HUDEP-2 (cell line): ENCODE results near the gene ZFC3H1.

ENCODE experiments used
- DNase-seq, 76 experiments: peaks; one replicate each; lab custom pipeline; 2025; ENCODE audit not compliant: unreplicated experiment in 76 of 76; lab: John Stamatoyannopoulos, UW

The ZFC3H1 gene

DNA sequence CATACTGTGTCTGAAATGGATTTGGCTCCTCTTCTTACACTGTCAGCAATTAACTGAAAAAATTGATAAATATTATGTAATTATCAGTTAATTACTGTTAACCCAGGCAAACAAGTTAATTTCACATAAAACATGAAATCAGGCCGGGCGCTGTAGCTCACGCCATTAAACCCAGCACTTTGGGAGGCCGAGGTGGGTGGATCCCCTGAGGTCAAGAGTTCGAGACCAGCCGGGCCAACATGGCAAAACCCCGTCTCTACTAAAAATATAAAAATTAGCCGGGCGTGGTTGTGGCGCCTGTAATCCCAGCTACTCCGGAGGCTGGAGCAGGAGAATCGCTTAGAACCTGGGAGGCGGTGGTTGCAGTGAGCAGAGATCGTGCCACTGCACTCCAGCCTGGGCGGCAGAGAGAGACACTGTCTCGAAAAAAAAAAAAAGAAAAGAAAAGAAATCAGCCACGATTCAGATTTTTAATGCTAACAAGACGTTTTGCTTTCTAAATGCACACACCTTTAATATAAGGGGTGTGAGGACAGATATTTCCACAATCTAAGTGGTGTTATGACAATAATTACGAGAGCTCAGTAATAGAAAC is 21.8 kb upstream of the ZFC3H1 start:
- no peak for DNase-seq

DNA sequence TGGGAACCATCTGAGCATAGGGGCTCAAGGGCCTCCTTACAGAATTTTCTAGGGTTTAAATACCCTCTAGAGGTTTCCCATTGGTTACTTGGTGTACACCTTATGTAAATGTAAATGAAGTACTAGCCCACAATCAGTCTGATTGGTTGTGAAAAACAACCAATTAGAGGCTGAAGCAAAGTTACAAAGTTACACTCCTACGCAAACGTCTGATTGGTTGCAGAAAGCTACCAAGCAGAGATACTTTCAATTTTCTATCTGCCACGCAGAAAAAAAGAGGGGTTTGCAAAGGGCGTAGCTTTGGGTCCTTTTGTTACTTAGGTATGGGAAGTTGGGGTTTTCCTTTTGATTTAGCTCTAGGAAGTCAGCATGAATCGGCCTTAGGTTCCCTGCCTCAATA is 20.4 kb upstream of the ZFC3H1 start:
- peak in 1 of 76 experiments; percentile 14 for DNase-seq

DNA sequence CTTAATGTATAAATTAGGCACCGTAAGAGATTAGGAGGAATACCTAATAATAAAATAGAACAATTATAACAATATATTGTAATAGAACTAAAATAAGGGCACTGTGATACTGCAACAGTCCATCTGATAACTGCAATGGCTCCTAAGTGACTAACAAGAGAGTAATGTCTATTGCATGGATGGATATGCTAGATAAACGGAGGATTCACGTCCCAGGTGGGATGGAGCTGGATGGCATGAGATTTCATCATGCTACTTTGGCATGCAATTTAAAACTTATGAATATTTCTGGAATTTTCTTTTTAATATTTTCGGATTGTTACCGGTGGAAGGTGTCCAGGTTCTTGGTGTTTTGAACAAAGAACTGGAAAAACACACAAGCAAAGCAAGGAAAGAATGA is 20.0 kb upstream of the ZFC3H1 start:
- no peak for DNase-seq

DNA sequence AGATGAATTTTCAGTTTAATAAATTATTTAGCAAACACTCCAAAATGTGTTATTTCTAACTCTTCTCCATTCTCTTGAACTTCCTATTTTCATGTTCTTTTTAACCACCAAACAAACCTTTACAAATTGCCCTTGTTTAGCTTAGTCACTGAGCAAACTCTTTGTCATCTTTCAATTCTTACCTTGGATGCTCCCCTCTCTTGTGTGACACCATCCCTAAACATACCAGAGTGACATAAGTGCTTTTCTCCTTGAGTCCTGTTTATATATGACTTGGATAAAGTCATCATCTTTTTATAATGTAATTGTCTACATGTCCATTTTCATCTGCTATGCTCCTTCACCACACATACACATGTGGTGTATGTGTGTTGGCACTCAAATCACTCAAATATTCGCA is 18.8 kb upstream of the ZFC3H1 start:
- DNase-seq = no peak

DNA sequence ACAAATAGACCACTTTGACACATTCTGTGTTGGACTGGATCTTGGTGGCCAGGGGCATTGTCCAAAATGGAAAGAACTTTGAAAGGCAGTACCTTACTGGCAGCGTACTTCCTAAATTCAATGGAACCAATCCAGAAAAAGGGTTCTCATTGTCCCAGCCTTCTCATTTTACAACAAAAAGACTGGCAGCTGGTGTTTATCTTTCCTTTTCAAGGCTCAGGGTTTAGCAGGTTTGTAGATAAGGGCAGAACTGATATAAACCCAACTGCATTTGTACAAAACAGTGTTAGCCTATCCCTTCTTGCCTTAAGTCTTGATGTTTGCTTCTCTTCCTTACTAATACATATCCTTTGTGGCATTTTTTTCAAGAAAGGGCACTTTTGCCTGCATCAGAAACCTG is 8.2 kb upstream of the ZFC3H1 start:
- DNase-seq = peak in 40 of 76 experiments; percentile 4 to 87 (median 64)

DNA sequence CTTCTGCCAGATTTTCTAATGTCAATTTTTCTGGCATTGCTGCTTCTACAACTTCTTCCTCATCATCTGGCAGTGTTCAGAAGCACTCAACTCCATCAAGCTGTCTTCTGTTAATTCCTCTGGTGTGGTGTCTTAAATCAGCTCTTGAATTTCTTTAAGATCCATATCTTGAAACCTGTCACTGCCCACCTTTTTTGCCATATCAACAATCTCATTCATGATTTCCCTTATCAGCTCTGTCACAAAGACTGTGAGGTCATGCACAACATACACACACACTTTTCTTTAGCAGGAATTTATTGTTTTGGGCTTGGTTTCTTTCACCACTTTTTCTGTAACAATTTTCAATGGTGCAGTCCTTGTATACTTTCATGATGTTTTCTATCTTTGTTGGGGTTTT is 7.7 kb upstream of the ZFC3H1 start:
- no peak for DNase-seq

DNA sequence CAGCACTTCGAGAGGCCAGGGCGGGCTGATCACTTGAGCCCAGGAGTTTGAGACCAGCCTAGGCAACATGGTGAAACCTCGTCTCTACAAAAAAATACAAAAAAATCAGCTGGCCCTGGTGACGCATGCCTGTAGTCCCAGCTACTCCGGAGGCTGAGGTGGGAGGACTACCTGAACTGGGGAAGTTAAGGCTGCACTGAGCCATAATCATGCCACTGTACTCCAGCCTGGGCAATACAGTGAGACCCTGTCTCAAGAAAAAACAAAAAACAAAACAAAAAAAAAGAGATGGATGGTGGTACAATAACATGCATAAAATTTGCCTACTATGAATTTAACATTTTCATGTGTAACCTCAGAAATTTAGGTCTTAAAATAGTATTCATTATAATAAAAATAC is 2.6 kb upstream of the ZFC3H1 start:
- DNase-seq = no peak

DNA sequence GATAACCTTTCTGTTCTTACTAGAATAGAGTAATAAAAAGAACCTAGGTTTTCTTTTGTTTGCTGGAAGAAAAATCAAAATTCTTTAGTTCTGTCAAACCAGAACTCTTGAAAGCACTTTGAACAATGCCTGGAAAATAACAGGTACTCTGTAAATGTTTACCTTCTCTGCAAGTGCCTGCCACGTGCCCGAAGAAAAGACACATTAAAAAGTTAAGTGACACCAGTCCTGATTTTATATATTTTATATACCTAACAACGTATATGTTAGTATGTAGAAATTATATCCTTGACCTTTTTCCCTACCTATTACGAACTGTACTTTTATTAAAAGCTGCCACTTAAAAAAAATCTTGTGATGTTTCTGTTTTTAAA is 1.4 kb upstream of the ZFC3H1 start:
- peak in 1 of 76 experiments; percentile 21 for DNase-seq

DNA sequence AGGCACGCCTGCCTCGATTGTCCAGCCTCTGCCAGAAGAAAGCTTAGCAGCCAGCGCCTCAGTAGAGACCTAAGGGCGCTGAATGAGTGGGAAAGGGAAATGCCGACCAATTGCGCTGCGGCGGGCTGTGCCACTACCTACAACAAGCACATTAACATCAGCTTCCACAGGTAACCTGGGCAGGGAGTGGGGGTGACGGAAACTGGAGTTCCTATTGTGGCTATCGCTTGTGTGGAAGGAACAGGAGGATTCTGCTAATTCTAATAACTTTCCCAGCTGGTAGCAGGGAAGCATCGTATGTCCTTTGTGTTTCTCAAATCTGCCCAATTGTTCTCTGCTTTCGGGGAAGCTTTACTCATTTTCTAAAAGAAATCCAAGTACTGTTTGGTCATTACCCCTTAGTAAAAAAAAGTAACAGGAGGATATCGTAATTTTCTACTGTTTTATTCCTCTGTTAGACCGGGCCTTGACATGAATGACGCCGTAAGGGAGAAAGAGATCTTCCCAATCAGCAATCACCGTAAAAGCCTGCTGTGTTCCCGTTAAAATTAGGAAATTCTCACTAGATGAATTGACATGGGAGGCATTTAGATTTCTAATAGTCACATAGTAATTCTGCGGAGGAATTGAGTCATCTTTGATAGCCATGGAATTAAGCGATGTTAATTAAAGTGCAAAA is 902 bp upstream of the ZFC3H1 start:
- no peak for DNase-seq

DNA sequence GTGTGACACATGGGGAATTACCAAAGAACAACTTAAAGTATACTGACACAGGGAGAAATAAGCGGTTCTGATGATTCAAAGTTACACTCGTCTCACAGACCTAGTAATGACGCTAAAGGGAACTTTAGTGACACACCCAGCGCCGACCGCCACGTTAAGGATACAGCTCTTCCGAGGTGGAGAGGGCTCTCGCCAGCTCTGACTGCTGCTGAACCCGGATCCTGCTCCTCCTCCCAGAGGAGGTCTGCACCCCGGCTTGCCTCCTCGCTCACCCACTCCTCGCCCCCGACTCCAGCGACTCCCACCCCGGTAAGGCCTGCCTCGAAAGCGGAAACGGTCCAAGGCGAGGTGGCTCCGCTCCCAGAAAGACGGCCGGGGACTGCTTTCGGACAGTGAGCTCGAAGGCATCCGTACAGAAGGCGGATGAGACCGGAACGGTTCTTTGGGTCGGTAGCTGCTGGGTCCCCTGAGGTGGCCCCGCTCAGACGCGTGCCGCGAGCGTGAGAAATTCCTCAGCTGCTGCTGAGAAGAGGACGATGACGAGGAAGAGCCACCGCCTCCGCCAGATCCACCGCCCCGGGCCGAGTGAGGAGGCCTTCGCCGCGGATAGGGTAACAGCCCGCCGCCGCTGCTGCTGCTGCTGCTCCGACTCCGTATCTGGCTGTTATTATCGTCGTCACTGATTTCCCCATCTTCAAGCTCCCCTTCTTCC is 643 bp downstream of the ZFC3H1 start:
- peak in 46 of 76 experiments; percentile 12 to 86 (median 40) for DNase-seq

DNA sequence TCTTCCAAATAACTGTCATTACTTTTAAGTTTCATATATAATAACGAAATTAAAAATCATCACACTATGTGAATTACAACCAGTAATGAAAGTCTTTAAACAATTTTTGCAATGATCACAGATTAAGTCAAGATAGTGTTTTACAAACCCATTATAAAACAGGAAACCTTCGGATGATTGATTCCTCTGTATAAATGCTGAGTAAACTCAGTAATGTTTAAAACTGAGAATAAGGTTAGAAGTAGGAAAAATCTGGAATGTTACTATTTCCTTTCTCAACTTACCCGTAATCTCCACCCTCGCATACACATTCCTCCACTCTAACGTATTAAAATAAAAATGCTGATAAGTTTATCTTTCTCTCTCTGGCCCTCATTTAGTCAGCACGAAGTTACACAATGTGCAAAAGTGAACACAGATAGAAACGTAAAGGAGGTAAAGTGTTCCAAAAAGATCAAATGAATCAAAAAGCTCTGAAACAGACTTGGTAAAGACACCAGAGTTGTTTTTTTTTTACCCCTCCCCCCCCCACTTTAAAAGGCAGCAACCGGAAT is 1.6 kb downstream of the ZFC3H1 start:
- DNase-seq = peak in 13 of 76 experiments; percentile 11 to 70 (median 27)

DNA sequence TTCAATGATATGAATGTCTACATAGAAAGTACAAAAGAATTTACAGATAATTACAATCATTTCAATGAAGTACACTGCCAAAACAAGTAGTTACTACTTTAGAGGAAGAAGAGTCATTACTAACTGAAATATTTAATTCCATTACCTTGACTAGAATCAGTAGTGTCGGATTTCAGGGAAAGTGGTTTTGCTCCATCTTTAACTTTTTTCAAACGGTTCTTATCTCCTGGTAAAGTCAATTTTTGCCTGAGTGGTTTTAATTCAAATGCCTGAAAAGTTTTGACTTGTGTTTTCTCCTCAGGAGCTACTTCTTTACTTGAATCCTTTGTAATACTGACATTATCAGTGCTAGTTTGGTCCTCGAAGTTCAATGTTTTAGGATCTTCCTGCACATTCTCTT is 6.9 kb downstream of the ZFC3H1 start:
- no peak for DNase-seq

DNA sequence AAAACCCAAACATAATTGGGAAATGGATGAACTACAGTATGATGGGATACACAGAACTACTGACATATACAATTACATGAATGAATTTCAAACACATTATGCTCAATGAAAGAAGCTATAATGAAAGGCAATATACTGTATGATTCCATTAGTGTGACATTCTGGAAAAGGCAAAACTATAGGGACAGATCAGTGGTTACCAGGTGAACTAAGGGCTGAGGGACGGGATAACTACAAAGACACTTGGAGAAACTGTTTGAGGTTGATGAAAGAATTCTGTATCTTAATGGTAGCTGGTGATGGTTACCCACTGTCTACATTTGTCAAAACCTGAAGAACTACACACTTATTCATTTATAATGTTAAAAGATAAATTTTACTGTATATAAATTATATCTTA is 7.7 kb downstream of the ZFC3H1 start:
- no peak for DNase-seq

DNA sequence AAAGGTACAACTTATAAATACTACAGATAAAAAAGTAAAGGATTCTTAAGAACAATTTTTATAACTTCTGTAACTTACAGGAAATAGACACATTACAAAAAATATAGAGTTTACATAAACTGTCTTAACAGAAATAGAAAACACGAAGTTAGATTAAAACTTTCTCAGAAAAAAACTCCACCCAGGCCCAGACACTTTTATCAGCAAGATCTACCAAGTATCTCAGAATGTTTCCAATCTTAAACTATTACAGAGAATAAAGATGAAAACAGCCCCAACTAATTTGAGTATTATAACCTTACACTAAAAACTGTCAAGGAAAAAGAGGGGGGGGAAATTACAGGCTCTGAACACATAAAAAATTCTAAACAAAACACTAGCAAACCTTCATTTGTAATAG is 8.2 kb downstream of the ZFC3H1 start:
- no peak for DNase-seq

DNA sequence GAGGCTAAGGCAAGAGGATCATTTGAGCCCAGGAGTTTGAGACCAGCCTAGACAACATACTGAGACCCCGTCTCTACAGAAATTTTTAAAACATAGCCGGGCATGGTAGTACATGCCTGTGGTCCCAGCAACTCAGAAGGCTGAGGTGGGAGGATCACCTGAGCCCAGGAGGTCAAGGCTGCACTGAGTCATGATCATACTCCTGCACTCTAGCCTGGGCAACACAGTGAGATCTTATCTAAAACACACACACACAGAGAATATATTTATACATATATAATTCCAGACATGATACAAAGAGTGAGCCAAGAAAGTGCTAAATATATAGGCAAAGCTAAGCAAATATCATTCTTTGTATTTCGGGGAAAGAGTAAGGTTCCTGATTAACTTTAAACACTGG is 9.4 kb downstream of the ZFC3H1 start:
- DNase-seq = peak in 4 of 76 experiments; percentile 6 to 23 (median 10)

DNA sequence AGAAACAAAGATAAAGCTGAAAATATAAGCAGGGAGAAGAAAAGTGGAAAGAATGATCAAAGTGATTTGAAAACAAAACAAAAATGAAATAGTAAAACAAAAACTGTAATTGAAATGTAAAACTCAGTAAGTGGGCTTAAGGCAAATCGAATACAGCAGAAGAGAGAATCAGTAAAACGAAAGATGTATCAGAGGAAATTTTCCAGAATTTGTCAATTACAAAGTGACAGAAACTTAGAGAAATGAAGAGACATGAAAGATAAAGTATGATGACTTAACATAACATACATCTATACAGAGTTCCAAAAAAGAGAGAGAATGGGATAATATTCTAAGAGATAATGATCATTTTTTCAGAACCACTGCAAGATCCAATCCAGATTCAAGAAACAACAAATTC is 10.5 kb downstream of the ZFC3H1 start:
- no peak for DNase-seq

DNA sequence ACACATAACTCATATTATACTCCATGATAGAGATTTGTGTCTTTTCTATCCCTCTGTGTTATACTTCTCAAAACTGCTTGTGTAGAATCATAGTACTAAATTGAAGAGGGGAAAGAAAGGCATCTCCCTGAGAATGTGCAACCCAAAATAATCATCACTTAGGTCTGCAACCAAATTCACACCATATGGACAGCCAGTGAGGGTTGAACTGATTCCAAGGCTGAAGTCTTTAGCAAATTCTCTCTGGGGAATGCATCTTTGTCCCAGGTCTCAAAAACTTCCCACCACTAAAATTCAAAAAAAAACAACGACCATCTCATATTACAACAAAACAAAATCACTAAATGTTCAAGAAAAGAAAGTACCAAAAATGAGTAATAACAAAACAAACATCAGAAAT is 11.0 kb downstream of the ZFC3H1 start:
- no peak for DNase-seq

DNA sequence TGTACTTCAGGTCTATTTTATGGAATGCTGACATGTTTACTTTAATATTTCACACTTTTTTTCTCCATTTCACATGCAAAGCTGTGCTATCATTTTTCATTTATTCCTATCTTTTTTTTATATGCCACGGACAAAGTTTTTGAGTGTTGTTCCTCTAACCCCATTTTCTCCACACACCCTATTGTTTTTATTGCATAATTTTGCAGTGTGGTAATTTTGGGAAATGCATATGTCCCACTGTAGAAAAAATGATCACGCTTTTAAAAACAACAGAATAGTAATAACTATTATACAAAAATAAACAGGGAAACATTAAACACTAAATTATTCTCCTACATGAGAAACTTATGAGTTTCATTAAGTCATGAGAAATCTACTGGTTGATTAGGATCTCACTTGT is 14.2 kb downstream of the ZFC3H1 start:
- no peak for DNase-seq

DNA sequence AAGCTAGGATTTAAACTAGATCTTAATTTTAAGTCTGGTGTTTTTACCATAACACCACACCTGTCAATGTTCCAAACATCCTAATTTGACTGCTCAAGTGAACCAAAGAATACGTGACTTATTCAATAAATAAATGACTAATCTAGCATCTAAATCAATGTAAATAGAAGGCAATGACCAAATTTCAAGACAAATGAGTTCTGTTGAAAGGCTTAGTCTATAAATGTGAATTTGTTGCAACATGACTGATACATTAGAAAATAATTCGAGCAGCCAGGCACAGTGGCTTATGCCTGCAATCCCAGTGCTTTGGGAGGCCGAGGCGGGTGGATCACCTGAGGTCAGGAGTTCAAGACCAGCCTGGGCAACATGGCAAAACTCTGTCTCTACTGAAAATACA is 15.1 kb downstream of the ZFC3H1 start:
- DNase-seq = no peak

DNA sequence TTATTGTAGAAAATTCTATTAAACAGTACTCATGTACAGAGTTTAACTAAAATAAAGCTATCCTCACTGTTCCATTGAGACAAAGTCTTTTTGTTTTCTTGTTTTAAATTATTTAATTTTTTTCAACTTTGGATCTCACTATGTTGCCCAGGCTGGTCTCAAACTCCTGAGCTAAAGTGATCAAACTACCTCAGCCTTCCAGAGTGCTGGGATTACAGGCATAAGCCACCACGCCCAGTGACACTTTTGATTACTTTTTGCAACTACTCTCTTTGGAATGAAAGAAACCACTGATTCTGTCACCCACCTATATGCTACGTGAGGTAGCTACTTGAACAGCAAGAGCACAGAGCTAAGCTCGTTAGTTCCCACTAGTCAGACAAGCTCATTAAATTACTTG is 17.1 kb downstream of the ZFC3H1 start:
- no peak for DNase-seq

DNA sequence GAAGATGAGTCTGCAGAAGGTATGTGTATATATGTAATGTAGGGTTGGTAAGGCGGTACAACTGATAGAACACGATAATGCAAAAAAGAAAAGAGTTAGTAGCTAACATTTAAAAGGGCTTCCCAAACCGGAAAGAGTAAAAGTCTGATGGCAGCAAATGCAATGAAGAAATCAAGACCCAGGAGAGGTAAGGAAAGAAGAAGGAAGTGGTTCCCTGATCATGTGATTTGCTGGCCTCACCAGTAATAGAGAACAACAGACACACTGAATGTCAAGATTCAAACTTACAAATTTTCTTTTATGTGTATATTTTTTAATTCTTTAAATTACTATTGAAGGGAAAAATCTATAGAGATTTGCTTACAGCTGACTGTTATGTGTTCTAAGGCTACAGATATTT is 18.4 kb downstream of the ZFC3H1 start:
- DNase-seq = no peak

DNA sequence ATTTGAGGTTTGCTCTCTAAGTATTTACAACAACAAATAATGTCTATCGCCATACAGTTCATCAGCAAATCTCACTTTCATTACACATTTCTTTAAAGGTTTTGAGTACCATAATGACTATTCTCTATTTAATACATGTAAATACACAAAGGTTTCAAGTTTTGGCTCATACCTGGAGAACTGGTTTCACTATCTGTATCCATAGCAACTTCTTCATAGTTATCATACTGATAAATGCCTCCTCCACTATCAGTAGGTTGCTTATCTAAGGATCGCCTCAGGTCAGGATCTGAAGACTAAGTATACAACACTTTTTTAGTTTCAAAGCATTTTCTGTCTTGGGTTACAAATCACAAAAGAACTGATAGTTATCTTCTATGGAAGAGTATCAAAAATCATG is 21.4 kb downstream of the ZFC3H1 start:
- no peak for DNase-seq
